Transverse colon (tissue), 4 donors: ENCODE results near the gene FOSL2. TPM values are rescaled to one million over a fixed set of nuclear protein-coding genes. Genes with fewer than 3 reads are reported as not detected.
A peak's percentile ranks its signal among the peaks of the same experiment; 100 is the strongest.

Experiments used
- DNase-seq: peaks from one replicate; pipeline ENCODE4 v3.0.0-alpha.2; 2019
- H3K27ac ChIP-seq, 4 donors: fragments of 200-600 bp; sonication (generic); 2 replicates each; pipeline ENCODE4 v1.5.1; 2016 to 2018; ENCODE audit warnings: inconsistent platforms in 4 of 4
- H3K27me3 ChIP-seq: fragments of 200-600 bp; sonication (generic); 2 replicates; pipeline ENCODE4 v1.5.1; 2017; ENCODE audit warnings: inconsistent platforms
- H3K36me3 ChIP-seq, 4 donors: fragments of 200-600 bp; sonication (generic); 2 replicates each; pipeline ENCODE4 v1.5.1; 2017 to 2019; ENCODE audit warnings: inconsistent platforms in 4 of 4
- H3K4me1 ChIP-seq, 4 donors: fragments of 200-600 bp; sonication (generic); 2 replicates each; pipeline ENCODE4 v1.5.1; 2017 to 2020; ENCODE audit warnings: inconsistent platforms in 4 of 4
- H3K4me3 ChIP-seq, 4 donors: fragments of 200-600 bp; sonication (generic); 1 replicate in 1 of 4; 2 replicates in 3 of 4; pipeline versions ENCODE4 v1.5.1 to v1.6.1; 2017 to 2019; ENCODE audit warnings: inconsistent platforms in 4 of 4
- H3K9me3 ChIP-seq, 2 donors: fragments of 200-600 bp; sonication (generic); 2 replicates each; pipeline ENCODE4 v1.5.1; 2017 to 2019; ENCODE audit warnings: inconsistent platforms in 2 of 2
- EP300 ChIP-seq: sonication (generic); formaldehyde crosslinking; IDR thresholded peaks from one replicate; pipeline ENCODE4 v1.6.1; 2017; ENCODE audit warnings: antibody characterized with exemption, low read depth
- POLR2A ChIP-seq: fragments of 450-650 bp; IDR thresholded peaks from one replicate; pipeline ENCODE4 v1.6.1; 2016; ENCODE audit warnings: antibody characterized with exemption, mild to moderate bottlenecking, moderate library complexity
- POLR2AphosphoS5 ChIP-seq, 3 donors: sonication (generic); formaldehyde crosslinking; IDR thresholded peaks; one replicate each; pipeline ENCODE4 v1.6.1; 2016; ENCODE audit warnings: antibody characterized with exemption in 3 of 3
- WGBS, 2 donors: methylation state at CpG; one replicate each; pipeline ENCODE4 v1.1.5; 2018; ENCODE audit warnings: low coverage in 1 of 2; 5-methylcytosine and 5-hydroxymethylcytosine counted together
- in situ Hi-C, 4 donors: fragments of 200-750 bp; cut with MboI; loops; one replicate each; pipeline versions ENCODE4 v1.15.0 to v1.15.1; 2017; ENCODE audit warnings: low sequenced_read_pairs in 3 of 4, low pct_ligation_motif_present in 1 of 4, low pct_unique_long_range_greater_than_20kb in 1 of 4
- intact Hi-C: fragments of 100-400 bp; cut with DNase I; formaldehyde crosslinking; loops from one replicate; pipeline ENCODE4 v1.15.1; 2023; ENCODE audit warnings: low total_unique reads
- total RNA-seq, 4 donors: library from RNA; depleted of rRNA; stranded (reverse); fragments of >200 nt; gene quantifications; one replicate each; pipeline ENCODE4 v1.1.0, GENCODE V29; 2016
- TF ChIP-seq, protein P1 (sequence below), 5 experiments: fragments of 200-600 bp in 3 of 5; fragments of 450-650 bp in 2 of 5; sonication (generic) in 3 of 5; IDR thresholded peaks; 1 replicate in 2 of 5; 2 replicates in 3 of 5; pipeline ENCODE4 v1.5.1; 2016 to 2017; ENCODE audit warnings: antibody characterized with exemption in 5 of 5, inconsistent platforms in 3 of 5, mild to moderate bottlenecking in 2 of 5, moderate library complexity in 1 of 5

Gene FOSL2
- total RNA-seq, 4 donors from 2014 or later = 135 to 358 (median 233) TPM

DNA sequence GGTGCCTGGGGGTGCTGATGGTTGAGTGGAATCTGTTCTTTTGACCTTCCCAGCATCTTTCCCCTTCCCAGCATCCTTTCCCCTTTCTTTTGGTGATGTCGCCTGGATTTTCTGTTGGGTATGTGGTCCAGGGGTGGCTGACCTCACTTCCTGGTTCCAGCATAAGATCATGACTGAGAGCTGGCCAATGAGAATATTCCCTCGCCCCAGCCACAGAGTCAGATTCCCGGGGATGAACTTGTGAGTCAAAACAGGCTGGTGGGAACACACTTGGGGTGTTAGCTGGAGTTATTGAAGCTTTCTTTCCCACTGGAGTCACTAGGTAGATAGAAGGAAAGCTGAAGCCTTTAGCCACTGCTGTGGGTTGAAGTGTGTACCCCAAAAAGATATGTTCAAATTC, 28.0 kb upstream of the FOSL2 start:
- DNase-seq = no peak
- H3K27ac ChIP-seq = no peak overlapping the region
- H3K4me1 ChIP-seq = peaks cover 20 to 55% (median 32%) of the 10 kb centered on the region in 4 donors
- TF ChIP-seq, protein P1, sequence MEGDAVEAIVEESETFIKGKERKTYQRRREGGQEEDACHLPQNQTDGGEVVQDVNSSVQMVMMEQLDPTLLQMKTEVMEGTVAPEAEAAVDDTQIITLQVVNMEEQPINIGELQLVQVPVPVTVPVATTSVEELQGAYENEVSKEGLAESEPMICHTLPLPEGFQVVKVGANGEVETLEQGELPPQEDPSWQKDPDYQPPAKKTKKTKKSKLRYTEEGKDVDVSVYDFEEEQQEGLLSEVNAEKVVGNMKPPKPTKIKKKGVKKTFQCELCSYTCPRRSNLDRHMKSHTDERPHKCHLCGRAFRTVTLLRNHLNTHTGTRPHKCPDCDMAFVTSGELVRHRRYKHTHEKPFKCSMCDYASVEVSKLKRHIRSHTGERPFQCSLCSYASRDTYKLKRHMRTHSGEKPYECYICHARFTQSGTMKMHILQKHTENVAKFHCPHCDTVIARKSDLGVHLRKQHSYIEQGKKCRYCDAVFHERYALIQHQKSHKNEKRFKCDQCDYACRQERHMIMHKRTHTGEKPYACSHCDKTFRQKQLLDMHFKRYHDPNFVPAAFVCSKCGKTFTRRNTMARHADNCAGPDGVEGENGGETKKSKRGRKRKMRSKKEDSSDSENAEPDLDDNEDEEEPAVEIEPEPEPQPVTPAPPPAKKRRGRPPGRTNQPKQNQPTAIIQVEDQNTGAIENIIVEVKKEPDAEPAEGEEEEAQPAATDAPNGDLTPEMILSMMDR (IDR thresholded peaks at IDR 0.05) = no peak
- no peak for TF ChIP-seq POLR2A
- no peak for TF ChIP-seq EP300
- TF ChIP-seq POLR2AphosphoS5 (IDR thresholded peaks at IDR 0.05) = no peak
- H3K36me3 ChIP-seq = no peaks in the 10 kb centered on the region
- H3K27me3 ChIP-seq = no peaks in the 10 kb centered on the region
- intact Hi-C loops = no loop called here
- no peaks in the 10 kb centered on the region for H3K9me3 ChIP-seq
- in situ Hi-C loops = no loop called here
- no peak overlapping the region for H3K4me3 ChIP-seq
- WGBS, 2 donors = 98% methylated on average over 3 of the region's 3 CpGs; no CpG with 5 or more reads in 1 of the 2 donors

DNA sequence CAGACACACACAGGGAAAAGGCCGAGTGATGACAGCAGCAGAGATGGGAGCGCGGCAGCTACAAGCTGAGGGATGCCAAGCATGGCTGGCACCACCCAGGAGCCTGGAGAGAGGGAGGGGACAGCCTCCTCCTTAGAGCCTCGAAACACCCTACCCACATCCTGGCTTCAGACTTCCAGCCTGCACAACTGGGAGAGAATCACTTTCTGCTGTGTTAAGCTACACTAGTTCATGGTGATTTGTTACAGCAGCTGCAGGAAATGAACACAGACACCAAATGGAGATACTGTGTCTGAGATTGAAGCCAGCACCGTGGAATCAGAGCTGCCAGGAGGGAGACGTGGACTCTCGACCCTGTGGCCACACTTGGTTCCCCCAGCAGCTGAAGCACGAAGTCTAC, 27.5 kb upstream of the FOSL2 start:
- intact Hi-C loops (no loop called here), in situ Hi-C loops (no loop called here)
- TF ChIP-seq, protein P1 (IDR thresholded peaks at IDR 0.05) = no peak
- no peak for TF ChIP-seq POLR2AphosphoS5 (IDR thresholded peaks at IDR 0.05)
- no peak for TF ChIP-seq EP300
- TF ChIP-seq POLR2A = no peak
- WGBS, 2 donors = 50 to 54% methylated on average over 3 to 8 of the region's 8 CpGs
- Histone ChIP-seq H3K4me1 (peaks cover 20 to 50% (median 33%) of the 10 kb centered on the region in 4 donors), H3K4me3 (no peak overlapping the region), H3K27me3 (no peaks in the 10 kb centered on the region), H3K36me3 (no peaks in the 10 kb centered on the region), H3K27ac (peak overlapping the region in 2 of 4 donors; percentile 20 to 83), H3K9me3 (no peaks in the 10 kb centered on the region)
- DNase-seq = no peak

- 87% methylated on average over 10 of the region's 10 CpGs; no CpG with 5 or more reads in 1 of the 2 donors for WGBS, 2 donors
- peaks cover 17 to 45% (median 33%) of the 10 kb centered on the region in 4 donors for H3K4me1 ChIP-seq
These were observed 26.5 kb upstream of the FOSL2 start for GRCh38 chr2:28366149-28366495.

DNA sequence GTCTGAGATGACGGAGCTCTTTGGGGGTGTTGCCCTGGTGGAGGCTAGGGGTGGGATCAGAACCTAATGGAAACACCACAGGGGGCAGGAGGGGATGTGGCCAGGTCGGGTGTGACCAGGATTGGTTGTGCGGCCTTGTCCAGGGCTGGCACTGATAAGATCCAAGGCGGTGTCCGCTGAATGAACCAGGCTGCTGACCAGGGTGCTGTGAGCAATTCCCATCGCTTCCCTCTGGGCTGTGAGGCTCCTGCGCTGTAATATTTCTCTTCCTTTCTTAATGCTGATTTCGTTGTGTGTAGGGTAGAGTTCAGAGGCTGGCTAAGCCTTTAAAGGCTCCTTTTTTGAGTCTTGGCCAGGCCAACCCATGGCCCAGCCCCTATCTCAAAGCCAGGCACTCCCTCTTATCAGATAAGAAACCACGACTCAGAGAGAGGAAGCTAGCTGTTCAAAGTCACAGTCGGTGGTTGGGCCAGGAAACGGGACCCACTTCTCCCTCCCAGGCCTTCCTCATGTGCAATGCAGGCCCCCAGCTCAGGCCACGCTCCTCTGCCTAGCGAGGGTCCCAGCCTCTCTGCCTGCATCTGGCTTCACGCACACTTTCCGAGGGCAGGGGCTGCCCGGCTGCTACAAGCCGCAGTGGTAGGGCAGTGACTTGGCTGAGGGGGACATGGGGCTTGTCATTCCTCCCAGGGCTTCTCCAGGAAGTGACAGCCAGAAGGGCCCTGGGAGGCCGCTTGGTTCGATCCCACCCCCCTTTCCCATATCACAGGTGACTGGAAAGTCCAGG, 26.0 kb upstream of the FOSL2 start:
- Histone ChIP-seq H3K36me3 (no peaks in the 10 kb centered on the region), H3K4me1 (peaks cover 17 to 45% (median 33%) of the 10 kb centered on the region in 4 donors), H3K9me3 (no peaks in the 10 kb centered on the region), H3K27ac (peak overlapping the region; percentile 77 to 83 (median 82)), H3K27me3 (no peaks in the 10 kb centered on the region), H3K4me3 (no peak overlapping the region)
- TF ChIP-seq POLR2A (peak; percentile 73), POLR2AphosphoS5 (IDR thresholded peaks at IDR 0.05) (peak in 2 of 3 donors; percentile 79 to 81), EP300 (no peak)
- intact Hi-C loops (no loop called here), in situ Hi-C loops (no loop called here)
- peak; percentile 78 for DNase-seq
- WGBS, 2 donors = 45% methylated on average over 19 of the region's 19 CpGs; no CpG with 5 or more reads in 1 of the 2 donors

More at GRCh38 chr2:28366149-28366495, 26.5 kb upstream of the FOSL2 start:
- Histone ChIP-seq H3K27me3 (no peaks in the 10 kb centered on the region), H3K27ac (peak overlapping the region; percentile 77 to 83 (median 82)), H3K4me3 (no peak overlapping the region), H3K9me3 (no peaks in the 10 kb centered on the region), H3K36me3 (no peaks in the 10 kb centered on the region)
- TF ChIP-seq EP300 (no peak), POLR2A (no peak), POLR2AphosphoS5 (IDR thresholded peaks at IDR 0.05) (no peak)
- TF ChIP-seq, protein P1 (IDR thresholded peaks at IDR 0.05) = no peak
- in situ Hi-C loops (no loop called here), intact Hi-C loops (no loop called here)
- no peak for DNase-seq
